ENCODE measurements around the gene PIM1.
"Not testable (repeated sequence)": the region's sequence is repeated elsewhere in the genome, so short reads cannot be mapped to it uniquely, and the experiment has no call there.

Gene PIM1

DNA sequence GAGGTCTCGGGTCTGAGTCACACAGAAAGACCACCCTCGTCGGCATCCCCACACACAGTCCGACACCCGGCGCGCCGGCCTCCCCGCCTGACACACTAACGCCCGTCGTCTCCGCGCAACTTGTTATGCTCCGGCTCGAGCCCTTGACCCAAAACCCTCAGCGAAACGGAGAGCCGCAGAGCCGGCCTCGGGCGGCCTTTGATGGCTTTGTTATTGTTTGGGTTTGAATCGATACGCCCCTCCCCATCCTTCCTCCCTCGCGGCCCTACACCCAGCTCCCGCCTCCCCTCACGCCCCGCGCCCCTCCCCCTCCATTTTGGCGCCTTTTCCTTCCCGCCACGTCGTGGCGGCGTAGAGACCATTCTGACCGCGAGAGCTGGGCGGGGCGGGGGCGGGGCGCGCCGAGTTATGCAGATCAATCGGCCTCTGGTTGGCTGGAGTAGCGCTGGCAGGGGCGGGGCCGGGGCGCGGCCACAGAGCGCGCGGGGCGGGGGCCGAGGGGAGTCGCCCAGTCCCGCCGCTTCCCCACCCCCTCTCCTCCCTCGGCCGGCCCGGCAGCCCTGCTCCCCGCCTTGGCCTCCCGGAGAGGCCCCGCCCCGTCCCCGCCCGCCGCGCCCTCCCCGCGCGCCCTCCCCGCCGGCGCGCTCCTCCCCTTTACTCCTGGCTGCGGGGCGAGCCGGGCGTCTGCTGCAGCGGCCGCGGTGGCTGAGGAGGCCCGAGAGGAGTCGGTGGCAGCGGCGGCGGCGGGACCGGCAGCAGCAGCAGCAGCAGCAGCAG is at the start of gene PIM1:
Gene PIM1, plus strand, starts transcription at position 657 of the 777 bp plus-strand sequence. CDS start 424 bp downstream, outside the sequence.
- peak; percentile 82 to 92 for DNase-seq (ENCODE audit: low spot score in 2 of 2)
- Mint-ChIP-seq H3K9me3 (no peaks in the 10 kb centered on the region), H3K4me1 (peaks cover 44% of the 10 kb centered on the region), H3K36me3 (peaks cover 61% of the 10 kb centered on the region), H3K4me3 (peak within 1 kb of the TSS; percentile 96), H3K27ac (peak within 1 kb of the TSS; percentile 99)
- peak; percentile 83 for ATAC-seq

- DNase-seq (ENCODE audit: low spot score in 2 of 2) (no peak), ATAC-seq (no peak)
- H3K4me3 Mint-ChIP-seq, result no peak overlapping the region
- H3K36me3 Mint-ChIP-seq, result no peaks in the 10 kb centered on the region
- H3K27ac Mint-ChIP-seq, result no peak overlapping the region
- H3K9me3 Mint-ChIP-seq, result no peaks in the 10 kb centered on the region
- peaks cover 8% of the 10 kb centered on the region for H3K4me1 Mint-ChIP-seq
Measured at GRCh38 chr6:37121556-37121955, 48.4 kb upstream of the PIM1 start.

GRCh38 chr6:37122861-37123260 is 47.1 kb upstream of the PIM1 start:
- no peak for ATAC-seq
- DNase-seq (ENCODE audit: low spot score in 2 of 2), result no peak
- H3K4me1 Mint-ChIP-seq, result peaks cover 9% of the 10 kb centered on the region
- no peak overlapping the region for H3K4me3 Mint-ChIP-seq
- no peaks in the 10 kb centered on the region for H3K36me3 Mint-ChIP-seq
- no peaks in the 10 kb centered on the region for H3K9me3 Mint-ChIP-seq
- H3K27ac Mint-ChIP-seq, result no peak overlapping the region

GRCh38 chr6:37123957-37124729 is 45.8 kb upstream of the PIM1 start:
- no peak overlapping the region for H3K27ac Mint-ChIP-seq
- ATAC-seq (no peak), DNase-seq (ENCODE audit: low spot score in 2 of 2) (no peak)
- H3K36me3 Mint-ChIP-seq, result no peaks in the 10 kb centered on the region
- H3K9me3 Mint-ChIP-seq, result no peaks in the 10 kb centered on the region
- no peak overlapping the region for H3K4me3 Mint-ChIP-seq
- H3K4me1 Mint-ChIP-seq, result peaks cover 18% of the 10 kb centered on the region

DNA sequence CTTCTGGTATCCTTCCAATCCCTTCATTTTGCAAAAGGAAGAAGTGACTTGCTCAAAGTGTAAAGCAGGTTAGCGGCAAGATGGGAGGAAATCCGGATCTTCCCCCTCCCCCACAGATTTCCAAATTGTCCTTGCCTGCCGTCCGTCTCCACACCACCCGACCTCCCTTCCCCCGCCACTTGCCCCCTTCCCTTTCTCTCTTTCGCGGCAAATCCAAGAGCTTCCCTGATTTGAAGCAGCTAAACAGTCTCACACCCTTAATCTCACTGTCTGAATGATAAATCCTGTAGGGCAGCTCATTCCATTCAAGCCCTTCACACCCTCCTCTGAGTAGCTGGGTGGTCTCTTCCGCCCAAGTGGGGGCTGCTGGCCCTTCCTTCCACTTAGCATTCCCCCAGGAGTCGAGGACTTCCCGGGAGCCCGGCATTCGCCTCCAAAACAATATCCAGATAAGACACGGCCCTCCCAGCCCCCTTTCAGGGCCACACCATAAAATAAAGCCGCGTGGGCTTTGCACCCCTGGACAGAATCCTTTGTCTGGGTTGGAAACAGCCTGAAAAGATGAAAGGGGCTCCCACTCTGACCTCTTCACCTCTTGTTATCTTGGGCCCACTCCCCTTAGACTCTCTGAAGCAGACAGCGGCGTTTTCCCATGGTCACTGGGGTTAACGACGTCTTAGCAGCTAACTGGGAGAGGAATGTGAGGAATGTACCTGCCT is 44.0 kb upstream of the PIM1 start:
- DNase-seq (ENCODE audit: low spot score in 2 of 2) (no peak), ATAC-seq (no peak)
- H3K4me3 Mint-ChIP-seq, result no peak overlapping the region
- H3K27ac Mint-ChIP-seq, result no peak overlapping the region
- peaks cover 29% of the 10 kb centered on the region for H3K4me1 Mint-ChIP-seq
- H3K9me3 Mint-ChIP-seq, result no peaks in the 10 kb centered on the region
- H3K36me3 Mint-ChIP-seq, result no peaks in the 10 kb centered on the region

- Mint-ChIP-seq H3K4me3 (no peak overlapping the region), H3K27ac (no peak overlapping the region), H3K9me3 (no peaks in the 10 kb centered on the region)
Measured at GRCh38 chr6:37126493-37126958, 43.4 kb upstream of the PIM1 start.

DNA sequence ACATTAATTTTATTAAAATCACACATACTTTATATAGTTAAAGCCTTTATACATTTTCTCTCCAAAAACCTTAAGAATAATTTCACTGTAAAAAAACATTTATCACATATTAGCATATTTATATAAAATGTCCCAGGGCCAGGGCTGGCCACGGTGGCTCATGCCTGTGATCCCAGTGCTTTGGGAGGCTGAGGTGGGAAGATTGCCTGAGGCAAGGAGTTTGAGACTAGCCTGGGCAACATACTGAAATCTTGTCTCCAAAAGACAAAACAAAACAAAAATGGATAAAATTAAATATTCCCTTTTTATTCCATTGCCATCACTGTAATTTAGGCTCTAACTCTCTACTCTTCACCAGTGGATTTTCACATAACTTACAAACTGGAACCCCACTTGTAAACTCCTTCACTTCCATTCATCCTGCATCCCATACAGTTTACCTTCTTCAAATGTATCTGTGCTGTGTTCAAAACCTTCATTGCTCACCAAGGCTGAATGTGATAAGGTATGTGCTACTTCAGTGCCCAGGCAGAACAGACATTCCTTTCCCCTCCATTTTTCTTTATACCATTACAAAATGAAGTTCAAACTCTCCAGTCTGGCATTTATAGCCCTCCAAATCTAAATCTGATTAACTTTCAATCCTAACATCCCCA is 42.9 kb upstream of the PIM1 start:
- Mint-ChIP-seq H3K4me3 (no peak overlapping the region), H3K36me3 (no peaks in the 10 kb centered on the region), H3K9me3 (no peaks in the 10 kb centered on the region), H3K4me1 (peaks cover 29% of the 10 kb centered on the region), H3K27ac (no peak overlapping the region)
- ATAC-seq (no peak), DNase-seq (ENCODE audit: low spot score in 2 of 2) (no peak)

More at GRCh38 chr6:37126493-37126958, 43.4 kb upstream of the PIM1 start:
- Mint-ChIP-seq H3K4me1 (peaks cover 29% of the 10 kb centered on the region), H3K36me3 (no peaks in the 10 kb centered on the region)
- no peak for DNase-seq (ENCODE audit: low spot score in 2 of 2)
- no peak for ATAC-seq

DNA sequence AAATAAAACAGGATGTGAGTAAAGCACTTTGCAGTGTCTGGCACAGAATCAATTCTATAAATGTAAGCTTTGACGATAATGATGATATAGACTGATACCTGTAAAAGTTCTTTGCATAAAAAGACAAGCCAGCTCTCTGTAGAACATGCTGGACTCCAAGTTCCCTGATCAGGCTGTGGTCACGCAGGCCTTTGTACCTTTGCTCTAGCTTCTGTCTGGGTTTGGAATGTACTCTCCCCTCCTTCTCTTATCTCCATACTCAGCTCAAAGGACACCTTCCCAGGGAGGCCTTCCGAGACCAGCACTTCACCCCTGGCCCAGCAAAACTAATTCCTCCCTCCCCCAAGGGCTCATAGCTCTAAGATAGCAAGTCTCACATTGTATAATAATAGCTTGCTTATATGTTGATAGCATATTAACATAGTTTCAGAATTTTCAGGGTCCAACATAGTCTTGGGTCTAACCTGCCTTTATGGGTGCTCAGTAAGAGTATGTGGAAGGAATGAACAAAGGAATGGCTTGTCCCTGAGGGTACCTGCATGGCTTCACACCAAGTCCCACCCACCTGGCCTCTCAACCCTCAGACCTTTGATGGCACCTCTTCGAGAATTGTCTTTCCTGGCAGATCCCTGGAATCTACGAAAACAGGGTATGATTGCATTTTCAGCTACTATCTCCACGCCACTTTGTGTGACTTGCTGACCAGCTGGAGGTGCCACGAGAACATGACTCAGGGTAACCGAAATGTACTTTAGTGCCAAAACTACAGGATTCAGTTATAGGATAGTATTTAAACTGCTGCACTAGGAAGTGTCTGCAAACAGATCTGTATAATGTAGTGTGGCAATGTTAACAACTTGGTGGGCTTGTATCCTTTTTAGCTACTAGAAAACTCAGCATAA is 41.7 kb upstream of the PIM1 start:
- Mint-ChIP-seq H3K4me1 (peaks cover 29% of the 10 kb centered on the region), H3K9me3 (no peaks in the 10 kb centered on the region), H3K36me3 (no peaks in the 10 kb centered on the region), H3K27ac (no peak overlapping the region), H3K4me3 (no peak overlapping the region)
- DNase-seq (ENCODE audit: low spot score in 2 of 2) (no peak), ATAC-seq (no peak)

DNA sequence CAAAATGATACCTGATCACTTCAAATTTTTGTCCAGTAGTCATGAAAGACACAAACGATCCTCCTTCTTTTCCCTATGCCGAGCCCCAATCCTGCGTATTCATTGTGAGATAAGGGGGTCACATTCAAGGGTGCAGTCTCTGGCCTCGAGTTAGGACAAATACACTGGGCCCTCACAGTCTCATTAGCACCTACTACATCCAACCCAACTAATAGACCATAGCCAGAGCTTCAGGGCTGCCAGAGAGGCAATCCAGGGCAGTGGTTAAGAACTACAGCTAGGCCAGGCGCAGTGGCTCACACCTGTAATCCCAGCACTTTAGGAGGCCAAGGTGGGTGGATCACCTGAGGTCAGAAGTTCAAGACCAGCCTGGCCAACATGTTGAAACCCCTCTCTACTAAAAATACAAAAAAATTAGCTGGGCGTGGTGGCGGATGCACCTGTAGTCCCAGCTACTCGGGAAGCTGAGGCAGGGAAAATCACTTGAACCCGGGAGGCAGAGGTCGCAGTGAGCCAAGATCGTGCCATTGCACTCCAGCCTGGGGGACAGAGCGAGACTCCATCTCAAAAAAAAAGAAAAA is 41.0 kb upstream of the PIM1 start:
- not testable (repeated sequence) for DNase-seq (ENCODE audit: low spot score in 2 of 2); H3K9me3 Mint-ChIP-seq; H3K4me3 Mint-ChIP-seq; H3K36me3 Mint-ChIP-seq; ATAC-seq
- peaks cover 31% of the 10 kb centered on the region for H3K4me1 Mint-ChIP-seq
- peak overlapping the region; percentile 14 for H3K27ac Mint-ChIP-seq

DNA sequence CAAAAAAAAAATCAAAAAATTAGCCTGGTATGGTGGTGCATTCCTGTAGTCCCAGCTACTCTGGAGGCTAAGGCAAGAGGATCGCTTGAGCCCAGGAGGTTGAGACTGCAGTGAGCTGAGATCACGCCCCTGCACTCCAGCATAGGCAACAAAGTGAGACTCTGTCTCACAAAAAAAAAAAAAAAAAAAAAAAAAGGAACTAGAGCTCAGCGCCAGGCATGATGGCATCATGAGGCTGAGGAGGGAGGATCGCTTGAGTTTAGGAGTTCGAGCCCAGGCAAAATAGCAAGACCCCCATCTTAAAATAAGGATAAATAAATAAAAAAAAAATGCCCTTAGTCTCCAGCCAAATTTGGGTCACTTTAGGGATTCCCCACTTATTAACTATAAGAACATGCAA is 40.4 kb upstream of the PIM1 start:
- DNase-seq (ENCODE audit: low spot score in 2 of 2), result no peak
- no peaks in the 10 kb centered on the region for H3K36me3 Mint-ChIP-seq
- H3K27ac Mint-ChIP-seq, result peak overlapping the region; percentile 14
- H3K4me1 Mint-ChIP-seq, result peaks cover 37% of the 10 kb centered on the region
- ATAC-seq, result no peak
- H3K9me3 Mint-ChIP-seq, result no peaks in the 10 kb centered on the region
- H3K4me3 Mint-ChIP-seq, result no peak overlapping the region

- no peak overlapping the region for H3K27ac Mint-ChIP-seq
- no peaks in the 10 kb centered on the region for H3K9me3 Mint-ChIP-seq
- DNase-seq (ENCODE audit: low spot score in 2 of 2) (no peak), ATAC-seq (peak; percentile 49)
- H3K4me3 Mint-ChIP-seq, result no peak overlapping the region
- H3K36me3 Mint-ChIP-seq, result no peaks in the 10 kb centered on the region
- peaks cover 41% of the 10 kb centered on the region for H3K4me1 Mint-ChIP-seq
Measured at GRCh38 chr6:37130704-37131103, 39.2 kb upstream of the PIM1 start.

DNA sequence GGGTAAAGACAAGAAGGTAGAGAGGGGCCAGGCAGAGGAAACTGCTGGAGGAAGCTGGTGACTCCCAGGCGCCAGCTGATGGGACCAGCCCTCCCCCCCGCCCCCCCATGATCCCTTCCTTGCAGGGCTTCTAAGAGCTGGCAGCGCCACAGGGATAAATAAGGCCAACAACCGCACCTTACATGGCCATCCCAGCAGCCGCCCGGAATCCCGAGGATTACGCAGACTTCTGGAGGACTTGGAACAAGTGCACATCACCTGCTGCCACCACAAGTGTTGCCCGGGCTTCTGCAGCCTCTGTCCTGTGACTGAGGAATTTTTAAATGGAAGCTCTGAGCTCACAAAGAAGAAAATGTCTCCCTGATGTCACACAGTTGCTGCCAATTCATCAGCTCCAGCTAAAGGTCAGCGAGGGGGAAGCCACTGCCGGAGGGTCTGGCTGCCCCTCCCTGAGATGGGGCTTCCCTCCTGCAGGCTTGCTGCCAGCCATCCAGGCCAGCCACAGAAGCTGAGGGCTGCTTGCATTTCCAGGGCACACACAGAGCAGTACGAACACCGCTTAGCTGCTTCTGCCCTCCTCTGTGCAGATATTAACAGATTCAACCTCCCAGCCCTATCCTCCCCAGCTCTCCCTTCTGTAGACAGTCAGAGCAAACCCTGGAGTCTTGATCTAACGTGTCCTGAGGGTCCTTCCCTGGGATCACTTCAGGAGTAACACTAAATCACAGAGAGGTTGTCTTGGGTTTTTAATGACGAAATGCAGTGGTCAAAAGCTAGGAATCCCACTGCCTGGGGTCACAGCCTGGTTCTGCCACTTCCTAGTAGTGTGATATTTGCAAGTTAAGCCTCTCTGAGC is 38.6 kb upstream of the PIM1 start:
- Mint-ChIP-seq H3K9me3 (no peaks in the 10 kb centered on the region), H3K4me1 (peaks cover 39% of the 10 kb centered on the region), H3K4me3 (no peak overlapping the region), H3K36me3 (no peaks in the 10 kb centered on the region), H3K27ac (no peak overlapping the region)
- DNase-seq (ENCODE audit: low spot score in 2 of 2) (no peak), ATAC-seq (no peak)

DNA sequence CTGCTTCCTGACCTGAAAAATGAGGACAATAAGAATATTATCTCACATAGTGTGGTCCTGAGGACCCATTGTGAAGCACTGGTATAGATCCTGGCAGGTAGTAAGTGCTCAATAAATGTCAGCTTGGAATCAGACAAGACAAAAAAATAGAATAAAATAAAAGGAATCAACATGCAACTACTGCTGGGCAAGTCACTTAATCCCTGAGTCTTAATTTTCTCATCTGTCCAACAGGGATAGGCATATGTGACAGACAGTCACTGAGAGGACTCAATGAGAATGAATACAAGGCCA is 38.0 kb upstream of the PIM1 start:
- H3K4me1 Mint-ChIP-seq, result peaks cover 44% of the 10 kb centered on the region
- no peaks in the 10 kb centered on the region for H3K36me3 Mint-ChIP-seq
- ATAC-seq (no peak), DNase-seq (ENCODE audit: low spot score in 2 of 2) (no peak)
- no peaks in the 10 kb centered on the region for H3K9me3 Mint-ChIP-seq
- no peak overlapping the region for H3K27ac Mint-ChIP-seq
- no peak overlapping the region for H3K4me3 Mint-ChIP-seq

All from stimulated activated effector memory CD8-positive, alpha-beta T cell treated with anti-CD3 and anti-CD28 coated beads, Interleukin-12 subunit alpha, Interleukin-12 subunit beta, amount 100 ng/mL, for 72 hours (primary cell).